Fibroblast of lung (primary cell): Measurements from ENCODE around the gene STPG4. TPM values are rescaled to one million over a fixed set of nuclear protein-coding genes. Genes with fewer than 3 reads are reported as not detected.

Experiments
- DNase-seq, 2 donors: peaks; one replicate each; pipeline versions ENCODE4 v3.0.0 to v3.0.0-alpha.2; 2010; ENCODE audit warnings: low read depth in 2 of 2
- H2AFZ ChIP-seq: 2 replicates; pipeline ENCODE4 v1.5.1; 2012; ENCODE audit warnings: low read length, control low read depth, inconsistent platforms
- H3K27ac ChIP-seq: 2 replicates; pipeline ENCODE4 v1.5.1; 2011; ENCODE audit warnings: low read length, control low read depth; ENCODE audit not compliant: insufficient read depth
- H3K27me3 ChIP-seq: 2 replicates; pipeline ENCODE4 v1.5.1; 2011; ENCODE audit warnings: mild to moderate bottlenecking, low read length; ENCODE audit not compliant: control insufficient read depth, insufficient read depth
- H3K36me3 ChIP-seq: 2 replicates; pipeline ENCODE4 v1.5.1; 2011; ENCODE audit warnings: low read length; ENCODE audit not compliant: control insufficient read depth, insufficient read depth
- H3K4me1 ChIP-seq: 2 replicates; pipeline ENCODE4 v1.5.1; 2011; ENCODE audit warnings: low read length; ENCODE audit not compliant: control insufficient read depth, insufficient read depth; ENCODE audit errors: extremely low read depth
- H3K4me2 ChIP-seq: 2 replicates; pipeline ENCODE4 v1.5.1; 2011; ENCODE audit warnings: low read length, control low read depth; ENCODE audit not compliant: insufficient read depth; ENCODE audit errors: extremely low read depth
- H3K4me3 ChIP-seq, 4 experiments: fragments of 200-600 bp in 1 of 4; sonication (generic) in 1 of 4; replicated peaks in 1 of 4; 2 replicates each; pipeline ENCODE4 v1.5.1; 2011 to 2016; ENCODE audit warnings: low read length in 4 of 4, low read depth in 3 of 4, mild to moderate bottlenecking in 3 of 4, control low read depth in 2 of 4, inconsistent platforms in 1 of 4, mixed read lengths in 1 of 4; ENCODE audit not compliant: insufficient read depth in 1 of 4; ENCODE audit errors: control extremely low read depth in 1 of 4
- H3K79me2 ChIP-seq: 2 replicates; pipeline ENCODE4 v1.5.1; 2012; ENCODE audit warnings: mild to moderate bottlenecking, low read length, inconsistent platforms; ENCODE audit not compliant: control insufficient read depth, insufficient read depth
- H3K9ac ChIP-seq: 2 replicates; pipeline ENCODE4 v1.5.1; 2011; ENCODE audit warnings: mild to moderate bottlenecking, low read length, control low read depth; ENCODE audit not compliant: insufficient read depth
- H3K9me3 ChIP-seq: 2 replicates; pipeline ENCODE4 v1.5.1; 2012; ENCODE audit warnings: low read depth, low read length; ENCODE audit not compliant: control insufficient read depth, insufficient read depth
- H4K20me1 ChIP-seq: 2 replicates; pipeline ENCODE4 v1.5.1; 2011; ENCODE audit warnings: low read length; ENCODE audit not compliant: control insufficient read depth, insufficient read depth; ENCODE audit errors: extremely low read depth
- EZH2 ChIP-seq: IDR thresholded peaks from 2 replicates; pipeline ENCODE4 v1.5.1; 2012; ENCODE audit warnings: low read length, control low read depth, mild to moderate bottlenecking; ENCODE audit errors: missing control alignments
- polyA plus RNA-seq, 2 donors: library from polyadenylated mRNA; depleted of rRNA in 1 of 2; stranded (reverse) in 1 of 2; unstranded in 1 of 2; fragments of >200 nt; gene quantifications; 2 replicates each; pipeline ENCODE4 v1.2.1, GENCODE V29; 2011 to 2012; ENCODE audit warnings: missing spikeins in 1 of 2
- total RNA-seq: library from RNA; depleted of rRNA; stranded (reverse); fragments of >200 nt; gene quantifications from 2 replicates; pipeline ENCODE4 v1.2.1, GENCODE V29; 2014
- TF ChIP-seq, protein P1 (sequence below), 2 donors: IDR thresholded peaks in 1 of 2; conservative IDR thresholded peaks in 1 of 2; 1 replicate in 1 of 2; 2 replicates in 1 of 2; pipeline ENCODE4 v1.5.1; 2011 to 2012; ENCODE audit warnings: low read length in 2 of 2, control low read depth in 1 of 2, inconsistent platforms in 1 of 2, low read depth in 1 of 2, mild to moderate bottlenecking in 1 of 2

Gene STPG4
- total and polyA plus RNA-seq, 2 donors (not counting 1 experiment from before 2014, with no cell fraction given): 0.33 TPM; not detected in 1

DNA sequence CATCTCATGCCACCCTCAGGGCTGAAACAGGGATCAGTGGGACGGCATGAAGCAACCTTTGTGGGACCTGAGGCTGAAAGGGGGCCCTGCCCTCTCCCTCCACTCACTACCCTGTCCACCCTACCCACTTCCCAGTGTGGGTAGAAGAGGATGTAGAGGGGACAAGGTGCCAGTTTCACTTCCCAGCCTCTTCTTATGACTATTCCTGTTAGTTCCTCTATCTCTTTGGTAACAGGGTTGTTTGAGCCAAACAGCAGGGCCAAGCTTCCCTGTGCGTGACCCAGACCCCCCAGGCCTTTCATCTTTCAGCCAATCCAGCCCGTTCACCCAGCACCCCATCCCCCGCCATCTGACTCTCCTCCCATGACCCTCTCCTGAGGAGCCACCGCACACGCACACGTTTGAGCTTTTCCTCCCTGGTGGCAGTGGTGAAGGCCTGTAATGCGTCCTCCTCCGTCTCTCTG lies 82.3 kb downstream of the STPG4 start:
- Histone ChIP-seq H3K4me3 (no peak overlapping the region), H3K27me3 (no peaks in the 10 kb centered on the region), H3K4me2 (no peak overlapping the region), H2AFZ (no peak overlapping the region), H3K27ac (peak overlapping the region; percentile 95), H3K9me3 (no peaks in the 10 kb centered on the region), H3K36me3 (peaks cover 11% of the 10 kb centered on the region), H3K4me1 (peaks cover 63% of the 10 kb centered on the region), H4K20me1 (no peaks in the 10 kb centered on the region), H3K79me2 (no peaks in the 10 kb centered on the region), H3K9ac (peak overlapping the region; percentile 48)
- TF ChIP-seq EZH2: no peak
- TF ChIP-seq, protein P1, sequence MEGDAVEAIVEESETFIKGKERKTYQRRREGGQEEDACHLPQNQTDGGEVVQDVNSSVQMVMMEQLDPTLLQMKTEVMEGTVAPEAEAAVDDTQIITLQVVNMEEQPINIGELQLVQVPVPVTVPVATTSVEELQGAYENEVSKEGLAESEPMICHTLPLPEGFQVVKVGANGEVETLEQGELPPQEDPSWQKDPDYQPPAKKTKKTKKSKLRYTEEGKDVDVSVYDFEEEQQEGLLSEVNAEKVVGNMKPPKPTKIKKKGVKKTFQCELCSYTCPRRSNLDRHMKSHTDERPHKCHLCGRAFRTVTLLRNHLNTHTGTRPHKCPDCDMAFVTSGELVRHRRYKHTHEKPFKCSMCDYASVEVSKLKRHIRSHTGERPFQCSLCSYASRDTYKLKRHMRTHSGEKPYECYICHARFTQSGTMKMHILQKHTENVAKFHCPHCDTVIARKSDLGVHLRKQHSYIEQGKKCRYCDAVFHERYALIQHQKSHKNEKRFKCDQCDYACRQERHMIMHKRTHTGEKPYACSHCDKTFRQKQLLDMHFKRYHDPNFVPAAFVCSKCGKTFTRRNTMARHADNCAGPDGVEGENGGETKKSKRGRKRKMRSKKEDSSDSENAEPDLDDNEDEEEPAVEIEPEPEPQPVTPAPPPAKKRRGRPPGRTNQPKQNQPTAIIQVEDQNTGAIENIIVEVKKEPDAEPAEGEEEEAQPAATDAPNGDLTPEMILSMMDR (conservative IDR thresholded peaks at IDR 0.05 in 1 of 2, IDR thresholded peaks at IDR 0.05 in 1 of 2; ENCODE audit: low read depth in 1 of 2, low read length in 2 of 2): no peak
- DNase-seq: no peak

DNA sequence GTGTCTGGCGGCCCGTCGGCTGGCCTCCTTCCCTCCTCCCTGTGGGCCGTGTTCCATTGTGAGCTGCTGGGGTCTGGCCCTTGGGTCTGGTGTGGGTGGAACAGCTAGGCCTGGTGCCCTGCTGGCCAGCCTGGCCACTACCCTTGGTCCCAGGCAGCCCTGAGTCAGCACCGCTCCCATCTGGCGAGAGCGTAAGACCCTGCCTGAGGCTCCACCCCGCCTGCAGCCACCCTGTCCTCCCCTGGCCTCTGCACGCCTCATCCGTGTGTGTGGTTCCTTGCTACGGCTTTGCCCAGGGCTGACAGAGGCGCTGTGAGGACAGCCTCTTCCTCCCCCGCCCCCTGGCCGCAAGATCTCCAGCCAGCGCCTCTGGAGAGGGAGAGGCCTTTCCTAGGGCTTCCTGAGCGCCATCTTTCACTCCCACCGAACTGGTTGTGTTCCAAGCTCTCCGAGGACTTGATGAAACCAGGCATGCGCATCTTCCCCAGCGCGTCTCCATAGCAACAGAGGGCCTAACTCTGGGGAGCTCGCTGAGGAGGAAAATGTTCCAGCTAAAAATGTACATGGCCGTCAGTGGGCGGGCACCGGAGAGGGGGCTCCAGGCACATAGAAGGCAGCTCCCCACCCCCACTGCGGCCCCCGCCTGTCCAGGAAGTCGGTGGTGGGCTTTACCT lies 83.0 kb downstream of the STPG4 start:
- TF ChIP-seq, protein P1 (conservative IDR thresholded peaks at IDR 0.05 in 1 of 2, IDR thresholded peaks at IDR 0.05 in 1 of 2; ENCODE audit: low read depth in 1 of 2, low read length in 2 of 2): peak in 1 of 2 donors; percentile 24
- TF ChIP-seq EZH2: no peak
- H3K36me3 ChIP-seq: peaks cover 12% of the 10 kb centered on the region
- H3K9ac ChIP-seq: peak overlapping the region; percentile 74
- no peaks in the 10 kb centered on the region for H3K27me3 ChIP-seq
- DNase-seq: peak; percentile 90 to 98
- H3K27ac ChIP-seq: peak overlapping the region; percentile 95
- H3K4me2 ChIP-seq: no peak overlapping the region
- H3K9me3 ChIP-seq: no peaks in the 10 kb centered on the region
- H3K4me3 ChIP-seq: no peak overlapping the region
- no peaks in the 10 kb centered on the region for H4K20me1 ChIP-seq
- no peak overlapping the region for H2AFZ ChIP-seq
- H3K79me2 ChIP-seq: no peaks in the 10 kb centered on the region
- peaks cover 62% of the 10 kb centered on the region for H3K4me1 ChIP-seq

DNA sequence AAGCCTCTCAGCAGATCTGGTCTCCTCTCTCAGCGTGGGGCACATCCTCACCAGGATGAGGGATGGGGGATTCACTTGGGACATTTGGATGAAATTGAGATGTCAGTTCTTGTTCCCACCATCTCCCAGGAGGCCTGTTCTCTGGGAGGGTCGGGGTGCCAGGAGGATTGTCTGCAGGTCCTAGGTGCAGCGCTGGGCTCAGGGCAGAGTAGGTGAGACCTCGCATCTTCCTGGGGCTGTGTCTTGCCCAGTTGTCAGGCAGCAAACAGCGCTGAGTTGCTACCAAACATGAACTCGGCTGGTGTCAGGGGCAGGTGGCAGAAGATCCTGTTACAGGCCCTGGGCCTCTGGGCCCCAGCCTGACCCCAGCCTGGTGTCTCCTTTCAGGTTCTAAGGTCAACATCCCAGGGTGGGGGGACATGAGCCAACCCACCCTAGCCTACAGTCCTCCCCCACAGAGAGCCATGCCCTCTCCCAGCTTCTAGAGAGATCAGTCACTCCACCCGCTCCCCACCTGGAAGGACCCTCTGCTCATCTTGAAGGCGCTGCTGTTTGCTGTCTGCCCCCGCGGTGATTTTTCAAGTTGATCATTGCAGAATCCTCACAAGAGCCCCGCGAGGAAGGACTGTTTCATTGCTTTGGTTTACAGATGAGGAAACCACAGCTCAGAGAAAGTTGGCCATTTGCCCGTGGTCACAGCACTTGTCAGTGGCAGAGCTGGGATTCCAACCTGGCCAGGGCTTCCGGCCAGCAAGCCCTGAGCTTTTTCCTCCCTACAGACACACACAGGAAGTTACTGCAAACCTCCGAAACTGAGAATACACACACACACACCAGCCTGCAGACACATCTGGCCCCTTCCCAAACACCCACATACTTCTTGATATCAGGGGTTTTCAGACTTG lies 83.9 kb downstream of the STPG4 start:
- Histone ChIP-seq H4K20me1 (no peaks in the 10 kb centered on the region), H3K27me3 (no peaks in the 10 kb centered on the region), H3K9me3 (no peaks in the 10 kb centered on the region), H3K36me3 (peaks cover 14% of the 10 kb centered on the region), H2AFZ (no peak overlapping the region), H3K4me3 (no peak overlapping the region), H3K4me2 (no peak overlapping the region), H3K27ac (peak overlapping the region; percentile 95), H3K79me2 (no peaks in the 10 kb centered on the region), H3K9ac (peak overlapping the region; percentile 74), H3K4me1 (peaks cover 57% of the 10 kb centered on the region)
- TF ChIP-seq EZH2: no peak
- TF ChIP-seq, protein P1 (conservative IDR thresholded peaks at IDR 0.05 in 1 of 2, IDR thresholded peaks at IDR 0.05 in 1 of 2; ENCODE audit: low read depth in 1 of 2, low read length in 2 of 2): no peak
- DNase-seq: peak; percentile 85 to 97
